ENCODE data around the gene P3H4.
A peak's percentile ranks its signal among the peaks of the same experiment; 100 is the strongest.
"Not testable (repeated sequence)": the region's sequence is repeated elsewhere in the genome, so short reads cannot be mapped to it uniquely, and the experiment has no call there.

The P3H4 gene

GRCh38 chr17:41811549-41812380 lies at the start of gene P3H4:
Gene P3H4, minus strand, starts transcription at chr17:41811949. Its CDS starts 34 bp downstream, at chr17:41811915.
- peak; percentile 49 for DNase-seq

GRCh38 chr17:41860254-41860931 lies 48.6 kb upstream of the P3H4 start:
- no peak for DNase-seq

GRCh38 chr17:41851382-41851781 lies 39.6 kb upstream of the P3H4 start:
- not testable (repeated sequence) for DNase-seq

GRCh38 chr17:41849251-41849990 lies 37.7 kb upstream of the P3H4 start:
- no peak for DNase-seq

DNA sequence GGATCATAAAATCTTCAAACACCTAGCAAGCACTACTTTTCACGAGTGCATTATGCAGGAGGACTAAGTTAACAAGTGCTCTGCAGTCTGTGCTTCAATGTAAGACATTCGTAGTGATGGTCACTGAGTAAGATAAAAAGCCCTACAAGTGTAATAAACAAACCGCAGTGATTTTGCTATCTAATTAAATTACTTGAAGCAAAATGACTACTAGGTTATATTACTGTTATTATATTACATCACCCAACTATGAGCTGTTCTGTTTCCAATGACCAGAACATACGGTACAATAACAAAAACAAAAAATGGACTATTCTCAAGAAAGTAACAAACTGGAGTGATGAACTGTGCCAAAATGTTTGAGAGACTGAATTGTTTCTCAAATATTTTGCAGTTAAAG lies 37.0 kb upstream of the P3H4 start:
- DNase-seq = no peak

GRCh38 chr17:41844971-41845370 lies 33.2 kb upstream of the P3H4 start:
- no peak for DNase-seq

DNA sequence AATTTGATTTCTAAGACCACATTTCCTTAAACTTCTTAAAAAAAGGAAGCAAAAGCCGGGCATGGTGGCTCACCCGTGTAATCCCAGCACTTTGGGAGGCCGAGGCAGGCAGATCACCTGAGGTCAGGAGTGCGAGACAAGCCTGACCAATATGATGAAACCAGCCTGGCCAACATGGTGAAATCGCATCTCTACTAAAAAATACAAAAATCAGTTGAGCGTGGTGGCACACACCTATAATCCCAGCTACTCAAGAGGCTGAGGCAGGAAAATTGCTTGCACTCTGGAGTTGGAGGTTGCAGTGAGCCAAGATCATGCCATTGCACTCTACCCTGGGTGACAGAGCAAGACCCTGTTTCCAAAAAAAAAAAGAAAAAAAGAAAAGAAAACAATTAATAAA lies 29.0 kb upstream of the P3H4 start:
- not testable (repeated sequence) for DNase-seq

GRCh38 chr17:41839448-41839847 lies 27.7 kb upstream of the P3H4 start:
- DNase-seq = not testable (repeated sequence)

GRCh38 chr17:41837761-41838538 lies 26.2 kb upstream of the P3H4 start, which contains the start of gene KLHL10:
Gene KLHL10, plus strand, starts transcription at chr17:41837825. Its CDS starts 108 bp downstream, at chr17:41837933.
- DNase-seq = no peak

DNA sequence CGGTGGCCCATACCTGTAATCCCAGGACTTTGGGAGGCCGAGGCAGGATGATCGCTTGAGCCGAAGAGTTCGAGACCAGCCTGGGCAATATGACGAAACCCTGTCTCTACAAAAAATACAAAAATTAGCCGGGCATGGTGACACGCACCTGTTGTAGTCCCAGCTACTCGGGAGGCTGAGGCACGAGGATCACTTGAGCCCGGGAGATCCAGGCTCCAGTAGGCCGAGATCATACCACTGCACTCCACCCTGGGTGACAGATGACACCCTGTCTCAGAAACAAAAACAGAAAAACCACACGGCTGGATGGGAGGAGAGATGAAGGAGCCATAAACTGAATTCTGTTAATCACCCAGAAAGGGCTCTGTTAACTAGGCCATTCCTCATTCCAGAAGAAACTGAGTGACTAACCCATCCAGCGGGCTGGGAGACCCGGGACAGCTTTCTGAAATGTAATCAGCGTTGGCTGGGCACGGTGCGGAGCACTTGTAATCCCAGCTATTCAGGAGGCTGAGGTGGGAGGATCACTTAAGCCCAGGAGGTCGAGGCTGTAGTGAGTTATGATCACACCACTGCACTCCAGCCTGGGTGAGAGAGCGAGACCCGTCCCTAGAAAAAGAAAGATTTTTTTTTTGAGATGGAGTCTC lies 24.9 kb upstream of the P3H4 start:
- DNase-seq = no peak

GRCh38 chr17:41835800-41836549 lies 24.2 kb upstream of the P3H4 start, which contains the start of gene NT5C3B:
Gene NT5C3B, minus strand, starts transcription at chr17:41836232. Its CDS starts 39 bp downstream, at chr17:41836193.
- DNase-seq = no peak

GRCh38 chr17:41835214-41835799 lies 23.6 kb upstream of the P3H4 start:
- DNase-seq = peak; percentile 19

DNA sequence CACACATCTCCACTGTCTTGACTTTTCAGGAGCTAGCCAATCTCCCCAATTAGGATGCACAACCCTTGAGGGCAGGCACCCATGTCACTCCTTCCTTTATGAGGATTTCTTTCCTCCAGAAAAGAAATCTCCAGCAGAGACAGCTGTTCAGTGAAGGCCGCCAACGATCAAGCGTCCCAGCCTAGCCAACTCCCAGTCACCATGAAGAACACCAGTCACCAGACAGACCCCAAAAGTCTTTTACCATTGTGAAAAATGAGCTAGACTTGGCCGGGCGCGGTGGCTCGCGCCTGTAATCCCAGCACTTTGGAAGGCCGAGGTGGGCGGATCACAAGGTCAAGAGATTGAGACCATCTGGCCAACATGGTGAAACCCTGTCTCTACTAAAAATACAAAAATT lies 18.2 kb upstream of the P3H4 start:
- not testable (repeated sequence) for DNase-seq

- DNase-seq = no peak
Measured at GRCh38 chr17:41825175-41825845, 13.6 kb upstream of the P3H4 start.

GRCh38 chr17:41824086-41824485 lies 12.3 kb upstream of the P3H4 start:
- DNase-seq = no peak

DNA sequence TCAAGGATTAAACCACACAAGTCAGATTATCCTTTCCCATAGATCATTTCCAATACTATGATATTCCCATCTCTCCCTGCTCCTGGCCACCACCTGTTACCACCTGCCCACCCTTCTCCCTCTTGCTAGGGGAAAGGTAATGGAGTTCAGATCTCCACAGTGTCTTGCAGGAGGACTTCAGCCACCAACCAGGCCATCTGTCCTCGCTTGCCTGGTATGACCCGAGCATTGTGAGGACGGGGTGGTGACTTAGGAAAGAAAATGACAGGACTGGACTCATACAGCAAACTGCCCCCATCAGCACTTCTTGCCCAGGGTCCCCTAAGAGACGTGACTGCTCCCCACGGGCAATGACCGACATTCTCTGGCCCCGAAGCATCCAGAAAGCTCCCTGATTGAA lies 11.8 kb upstream of the P3H4 start:
- no peak for DNase-seq

- DNase-seq = no peak
Measured at GRCh38 chr17:41823141-41823524, 11.4 kb upstream of the P3H4 start.

DNA sequence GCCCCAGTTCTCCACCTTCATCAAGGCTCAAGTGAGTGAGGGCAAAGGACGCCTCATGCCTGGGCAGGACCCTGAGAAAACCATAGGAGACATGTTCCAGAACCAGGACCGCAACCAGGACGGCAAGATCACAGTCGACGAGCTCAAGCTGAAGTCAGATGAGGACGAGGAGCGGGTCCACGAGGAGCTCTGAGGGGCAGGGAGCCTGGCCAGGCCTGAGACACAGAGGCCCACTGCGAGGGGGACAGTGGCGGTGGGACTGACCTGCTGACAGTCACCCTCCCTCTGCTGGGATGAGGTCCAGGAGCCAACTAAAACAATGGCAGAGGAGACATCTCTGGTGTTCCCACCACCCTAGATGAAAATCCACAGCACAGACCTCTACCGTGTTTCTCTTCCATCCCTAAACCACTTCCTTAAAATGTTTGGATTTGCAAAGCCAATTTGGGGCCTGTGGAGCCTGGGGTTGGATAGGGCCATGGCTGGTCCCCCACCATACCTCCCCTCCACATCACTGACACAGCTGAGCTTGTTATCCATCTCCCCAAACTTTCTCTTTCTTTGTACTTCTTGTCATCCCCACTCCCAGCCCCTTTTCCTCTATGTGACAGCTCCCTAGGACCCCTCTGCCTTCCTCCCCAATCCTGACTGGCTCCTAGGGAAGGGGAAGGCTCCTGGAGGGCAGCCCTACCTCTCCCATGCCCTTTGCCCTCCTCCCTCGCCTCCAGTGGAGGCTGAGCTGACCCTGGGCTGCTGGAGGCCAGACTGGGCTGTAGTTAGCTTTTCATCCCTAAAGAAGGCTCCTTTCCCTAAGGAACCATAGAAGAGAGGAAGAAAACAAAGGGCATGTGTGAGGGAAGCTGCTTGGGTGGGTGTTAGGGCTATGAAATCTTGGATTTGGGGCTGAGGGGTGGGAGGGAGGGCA lies 10.7 kb upstream of the P3H4 start:
- DNase-seq = no peak

GRCh38 chr17:41821776-41822175 lies 10.0 kb upstream of the P3H4 start:
- DNase-seq = no peak

Measured in MV-4-11 (cell line).